LNCAP (cell line): ENCODE data around the gene DVL2.

Experiments used
- CTCF ChIP-seq: fragments of 450-650 bp; IDR thresholded peaks from 2 replicates; pipeline ENCODE4 v1.5.1; 2017; ENCODE audit warnings: mild to moderate bottlenecking

DVL2 gene

DNA sequence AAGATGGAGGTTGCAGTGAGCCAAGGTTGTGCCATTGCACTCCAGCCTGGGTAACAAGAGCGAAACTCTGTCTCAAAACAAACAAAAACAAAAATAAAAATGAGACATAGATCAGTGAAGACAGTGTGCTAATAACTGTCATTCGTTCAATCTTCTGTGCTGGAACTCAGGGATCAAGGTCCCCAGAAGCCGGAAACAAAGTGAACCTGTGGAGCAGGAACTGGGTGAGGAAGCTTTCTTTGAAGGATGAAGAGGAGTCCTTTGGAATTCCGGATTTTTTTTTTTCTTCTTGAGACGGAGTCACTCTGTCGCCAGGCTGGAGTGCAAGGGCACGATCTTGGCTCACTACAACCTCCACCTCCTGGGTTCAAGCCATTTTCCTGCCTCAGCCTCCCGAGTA is 45.1 kb upstream of the DVL2 start:
- TF ChIP-seq CTCF, result no peak

DNA sequence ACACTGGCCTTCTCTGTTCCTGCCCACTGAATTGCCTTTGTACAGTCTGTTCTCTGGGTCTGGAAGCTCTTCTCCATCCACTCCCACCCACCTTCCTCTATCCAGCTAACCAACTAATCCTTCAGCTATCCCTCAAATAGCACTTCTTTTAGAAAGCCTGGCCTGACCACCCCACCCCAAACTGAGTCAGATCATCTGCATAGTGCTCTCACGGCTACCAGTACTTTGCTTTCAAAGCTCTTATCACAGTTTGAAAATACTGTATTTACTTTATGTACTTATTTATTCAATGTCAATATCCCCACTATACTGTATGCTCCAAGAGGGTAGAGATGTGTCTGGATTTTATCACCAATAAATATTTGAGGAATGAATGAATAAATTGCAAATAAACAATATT is 32.5 kb upstream of the DVL2 start:
- TF ChIP-seq CTCF, result no peak

DNA sequence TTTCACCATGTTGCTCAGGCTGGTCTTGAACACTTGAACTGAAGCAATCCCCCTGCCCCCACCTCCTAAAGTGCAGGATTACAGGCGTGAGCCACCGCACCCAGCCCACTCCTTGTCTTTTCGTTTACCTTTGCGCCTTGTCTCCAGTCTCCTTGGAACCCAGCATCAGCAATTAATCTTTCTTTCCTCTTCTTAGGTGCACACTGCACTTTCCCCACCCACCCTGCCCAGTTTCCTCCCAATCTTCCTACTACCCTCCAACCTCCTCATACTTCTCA is 29.4 kb upstream of the DVL2 start:
- TF ChIP-seq CTCF, result no peak

DNA sequence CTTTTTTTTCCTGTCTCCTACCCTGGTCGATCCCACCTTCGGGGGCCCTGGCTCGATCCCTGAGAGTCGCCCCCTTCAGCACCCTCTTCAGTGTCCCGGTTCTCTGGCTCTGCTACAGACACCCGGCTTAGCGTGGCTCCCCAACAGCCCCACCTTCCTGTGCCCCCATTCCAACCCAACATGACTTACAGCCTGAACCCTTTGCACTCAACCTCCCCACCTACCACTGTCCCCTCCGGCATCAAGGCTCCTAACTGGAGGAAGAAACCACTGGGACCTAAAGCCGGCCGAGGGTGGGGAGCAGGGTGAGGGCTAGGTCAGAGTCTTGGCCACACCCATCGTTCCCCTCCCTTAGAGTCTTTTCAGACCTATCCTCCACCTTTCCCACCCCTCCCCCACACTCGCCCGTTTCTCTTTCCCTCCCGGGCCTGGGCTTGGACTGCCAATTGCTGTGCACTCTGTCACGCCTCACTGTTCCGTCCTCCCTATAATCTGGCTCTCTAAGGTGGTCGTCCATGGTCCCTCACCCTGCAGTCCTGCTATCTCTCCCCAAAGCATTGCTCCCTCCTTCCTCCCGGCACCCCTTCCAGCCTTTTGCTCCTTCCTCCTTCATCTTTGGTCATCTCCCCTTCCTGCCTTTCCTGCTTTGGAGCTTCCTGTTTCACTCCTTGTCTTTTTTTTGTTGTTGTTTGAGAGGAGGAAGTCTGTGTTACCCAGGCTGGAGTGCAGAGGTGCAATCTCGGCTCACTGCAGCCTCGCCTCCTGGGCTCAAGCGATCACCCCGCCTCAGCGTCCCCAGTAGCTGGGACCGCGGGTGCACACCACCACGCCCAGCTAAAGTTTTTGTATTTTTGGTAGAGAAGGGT is 28.9 kb upstream of the DVL2 start:
- no peak for TF ChIP-seq CTCF

GRCh38 chr17:7262192-7262934 is 28.0 kb upstream of the DVL2 start, which contains the start of gene CLDN7:
CLDN7 (minus strand) TSS chr17:7262478; CDS start chr17:7262043, 435 bp downstream.
- no peak; the same call in 1 of the 2 replicates for TF ChIP-seq CTCF

- TF ChIP-seq CTCF, result no peak
Observed at GRCh38 chr17:7261379-7262191, 27.3 kb upstream of the DVL2 start.

DNA sequence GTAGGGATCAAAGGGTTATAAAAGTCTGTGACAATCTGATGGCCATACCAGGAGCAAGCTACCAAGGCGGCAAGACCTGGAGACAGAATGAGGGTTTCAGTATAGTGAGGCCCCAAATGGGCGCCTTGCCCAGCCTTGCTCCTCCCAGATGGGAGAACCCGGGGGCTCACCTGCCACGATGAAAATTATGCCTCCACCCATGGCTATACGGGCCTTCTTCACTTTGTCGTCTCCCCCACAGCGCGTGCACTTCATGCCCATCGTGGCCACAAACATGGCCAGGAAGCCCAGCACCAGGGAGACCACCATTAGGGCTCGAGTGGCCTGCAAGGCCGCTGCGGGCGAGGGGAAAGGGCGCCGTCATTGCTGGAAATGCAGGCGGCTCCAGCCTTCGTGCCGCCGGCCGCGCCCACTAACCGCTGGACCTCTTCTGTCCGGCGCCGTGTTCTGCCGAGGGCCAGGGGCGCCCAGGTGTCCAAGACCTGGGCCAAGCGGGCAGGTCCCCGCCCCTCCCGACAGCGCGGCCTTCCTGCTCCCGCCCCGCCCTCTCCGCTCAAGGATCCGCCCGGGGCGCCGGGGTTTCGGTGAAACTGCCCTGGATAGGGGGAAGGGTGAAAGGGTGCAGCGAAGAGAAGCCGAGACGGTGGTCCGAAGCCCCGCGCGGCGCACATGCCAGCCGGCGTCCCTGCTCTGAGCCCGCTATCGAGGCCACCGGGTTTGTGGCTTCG is 26.5 kb upstream of the DVL2 start:
- no peak for TF ChIP-seq CTCF
